Activated T-cell treated with anti-CD3 and anti-CD28 coated beads for 24 hours (primary cell): ENCODE data around the gene FAM236B.
"Not testable (repeated sequence)": the region's sequence is repeated elsewhere in the genome, so short reads cannot be mapped to it uniquely, and the experiment has no call there.

Experiments used
- DNase-seq: peaks from one replicate; pipeline ENCODE4 v3.0.0-alpha.2; 2020; ENCODE audit warnings: low read depth

Gene FAM236B

DNA sequence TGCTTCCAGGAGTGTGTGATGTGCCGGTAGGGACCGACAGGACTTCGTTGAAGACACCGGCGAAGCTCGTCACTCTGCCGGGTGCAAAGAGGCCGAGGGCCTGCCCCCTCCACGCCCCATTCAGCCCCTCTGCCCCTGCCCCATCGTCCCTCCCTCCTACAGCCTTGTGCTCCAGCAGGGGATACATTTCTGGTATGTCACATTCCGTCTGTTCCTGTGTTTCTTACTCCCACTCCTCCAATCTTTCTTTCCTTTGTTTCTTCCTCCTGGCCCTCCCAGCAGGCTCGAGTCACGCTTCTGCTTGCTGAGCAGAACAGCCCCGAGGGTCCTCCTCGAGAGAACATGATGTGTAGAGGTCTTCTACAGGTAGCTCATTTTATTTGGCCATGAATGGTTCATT, at the start of gene FAM236B:
FAM236B (minus strand) TSS at position 101 of the 400 bp plus-strand sequence; CDS start at position 1, 100 bp downstream.
- DNase-seq: not testable (repeated sequence)

DNA sequence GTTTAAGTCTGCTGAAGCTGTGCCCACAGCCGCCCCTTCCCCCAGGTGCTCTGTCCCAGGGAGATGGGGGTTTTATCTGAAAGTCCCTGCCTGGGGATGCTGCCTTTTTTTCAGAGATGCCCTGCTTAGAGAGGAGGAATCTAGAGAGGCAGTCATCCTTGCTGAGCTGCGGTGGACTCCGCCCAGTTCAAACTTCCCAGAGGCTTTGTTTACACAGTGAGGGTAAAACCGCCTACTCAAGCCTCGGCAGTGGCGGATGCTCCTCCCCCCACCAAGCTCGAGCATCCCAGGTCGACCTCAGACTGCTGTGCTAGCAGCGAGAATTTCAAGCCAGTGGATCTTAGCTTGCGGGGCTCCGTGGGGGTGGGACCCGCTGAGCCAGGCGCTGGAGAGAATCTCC, 48.2 kb upstream of the FAM236B start:
- not testable (repeated sequence) for DNase-seq

GRCh38 chrX:72808110-72808509, 25.6 kb upstream of the FAM236B start, which contains the start of gene FAM236D:
TSS of gene FAM236D (minus strand) at chrX:72808210. CDS start at chrX:72808110, 100 bp downstream.
- not testable (repeated sequence) for DNase-seq

GRCh38 chrX:72790390-72790789, 7.9 kb upstream of the FAM236B start:
- not testable (repeated sequence) for DNase-seq

- not testable (repeated sequence) for DNase-seq
Measured at GRCh38 chrX:72788142-72788541, 5.7 kb upstream of the FAM236B start.

DNA sequence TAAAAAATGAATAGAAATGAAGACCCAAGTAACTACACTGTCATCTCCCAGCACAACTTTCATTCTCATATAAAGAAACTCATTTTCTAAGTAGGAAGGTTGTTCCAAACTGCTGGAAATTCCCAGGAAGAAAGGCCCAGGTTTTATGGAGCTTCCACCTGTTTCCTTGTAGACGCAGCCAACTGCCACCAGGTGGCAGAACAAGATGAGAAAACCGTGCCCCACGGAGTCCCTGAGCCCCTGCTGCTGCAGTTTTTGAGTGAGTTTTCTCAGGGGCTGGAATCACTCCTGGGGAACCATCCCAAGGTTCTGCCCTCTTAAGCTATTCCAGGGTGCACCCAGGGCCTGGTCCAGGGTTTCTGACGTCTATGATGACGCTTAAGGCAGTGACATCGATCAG, 1.5 kb upstream of the FAM236B start:
- DNase-seq: not testable (repeated sequence)

- DNase-seq: not testable (repeated sequence)
Measured at GRCh38 chrX:72783365-72783936, 991 bp upstream of the FAM236B start.

DNA sequence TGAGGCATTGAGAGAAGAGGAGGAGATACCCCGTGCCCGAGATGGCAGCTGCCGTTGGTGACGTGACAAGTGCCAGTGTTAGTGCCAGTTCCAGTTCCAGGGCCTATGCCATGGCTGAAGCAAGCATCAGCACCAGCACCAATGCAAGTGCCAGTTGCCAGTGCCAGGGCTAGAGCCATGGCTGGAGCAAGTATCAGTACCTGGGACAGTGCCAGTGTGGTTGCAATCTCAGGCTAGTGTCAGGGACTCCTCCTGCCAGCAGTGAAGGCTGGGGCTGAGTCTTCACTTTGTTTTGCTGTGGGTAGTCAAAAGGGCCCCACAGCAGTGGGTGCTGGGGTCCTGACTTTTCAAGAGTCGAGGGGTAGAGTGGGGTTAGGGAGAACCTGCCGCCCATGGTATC, 4.3 kb downstream of the FAM236B start:
- not testable (repeated sequence) for DNase-seq

GRCh38 chrX:72777467-72777790, 5.0 kb downstream of the FAM236B start:
- DNase-seq: not testable (repeated sequence)

DNA sequence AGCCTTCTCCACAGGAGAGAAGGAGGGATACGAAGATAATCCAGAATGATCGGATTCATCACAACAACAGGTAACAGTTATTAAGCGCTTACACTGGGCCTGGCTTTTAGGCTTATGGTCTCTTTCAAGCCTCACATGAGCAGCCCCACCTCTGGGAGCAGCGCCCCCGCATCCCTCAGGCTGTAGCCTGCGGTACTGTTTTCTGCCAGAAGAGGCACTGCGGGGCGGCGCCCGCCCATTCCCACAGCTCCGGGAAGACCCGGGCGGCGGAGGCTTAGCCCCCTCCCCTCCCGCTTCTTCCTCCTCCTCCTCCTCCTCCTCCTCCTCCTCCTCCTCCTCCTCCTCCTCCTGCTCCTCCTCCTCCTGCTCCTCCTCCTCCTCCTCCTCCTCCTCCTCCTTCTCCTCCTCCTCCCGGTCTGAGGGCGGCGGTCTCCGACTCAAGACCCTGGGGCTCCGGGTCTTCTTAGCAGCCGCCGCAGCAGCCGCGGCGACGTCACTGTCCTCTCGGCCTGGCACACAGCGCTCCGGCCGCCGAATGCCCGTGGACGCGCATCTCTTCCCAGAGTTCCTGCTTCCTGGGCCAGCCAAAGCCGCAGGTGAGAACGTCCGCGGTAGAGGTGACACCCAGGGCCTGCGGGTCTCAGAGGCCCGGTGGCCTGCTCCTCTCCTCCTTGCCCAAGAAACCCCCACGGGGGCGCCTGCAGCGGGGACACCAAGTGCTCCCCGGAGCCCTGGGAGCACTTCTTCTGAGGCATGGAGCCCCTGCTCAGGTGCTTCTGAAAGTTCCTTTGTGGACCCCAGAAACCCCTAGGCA, 5.6 kb downstream of the FAM236B start, which contains the start of gene DMRTC1B:
DMRTC1B (plus strand) TSS at position 238 of the 814 bp plus-strand sequence. CDS start 68,246 bp downstream, outside the sequence.
- DNase-seq: not testable (repeated sequence)

GRCh38 chrX:72760454-72760853, 22.0 kb downstream of the FAM236B start:
- not testable (repeated sequence) for DNase-seq

DNA sequence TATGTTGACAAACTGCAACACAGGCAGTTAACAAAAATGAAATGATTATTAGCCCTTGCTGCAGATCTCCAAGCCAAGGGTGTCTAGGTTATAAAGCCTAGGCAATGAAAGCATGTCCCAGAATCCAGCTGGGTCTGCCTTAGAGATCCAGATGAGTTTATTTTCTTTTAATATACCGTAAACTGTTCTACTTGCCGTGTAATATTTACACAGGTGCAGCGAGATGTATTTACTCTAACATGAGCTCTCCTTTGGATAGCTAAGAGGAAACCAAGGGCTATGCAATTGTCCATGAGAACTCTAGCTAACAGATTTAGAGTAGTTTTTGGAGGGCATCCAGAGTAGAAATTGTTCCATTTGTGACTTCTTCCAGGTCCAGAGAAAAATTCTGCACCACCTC, 33.9 kb downstream of the FAM236B start:
- not testable (repeated sequence) for DNase-seq

DNA sequence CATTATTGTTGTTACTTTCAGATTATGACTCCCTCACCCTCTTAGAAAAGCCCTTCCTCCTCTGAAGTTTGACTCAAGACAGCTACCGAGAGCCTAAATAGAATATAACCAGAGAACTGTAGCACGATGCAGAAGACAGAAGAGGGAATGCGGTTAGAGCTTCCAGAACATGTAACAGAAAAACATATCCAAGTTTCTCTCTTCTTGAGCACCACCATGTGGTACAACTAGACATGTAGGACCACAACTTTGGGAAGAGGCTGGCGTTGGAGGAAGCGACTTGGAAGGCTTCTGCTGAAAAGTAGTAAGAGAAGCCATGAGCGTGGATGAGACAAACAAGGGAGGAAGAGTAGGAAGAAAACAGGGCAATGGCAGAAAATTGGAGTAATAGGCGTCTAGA, 36.9 kb downstream of the FAM236B start:
- DNase-seq: not testable (repeated sequence)

DNA sequence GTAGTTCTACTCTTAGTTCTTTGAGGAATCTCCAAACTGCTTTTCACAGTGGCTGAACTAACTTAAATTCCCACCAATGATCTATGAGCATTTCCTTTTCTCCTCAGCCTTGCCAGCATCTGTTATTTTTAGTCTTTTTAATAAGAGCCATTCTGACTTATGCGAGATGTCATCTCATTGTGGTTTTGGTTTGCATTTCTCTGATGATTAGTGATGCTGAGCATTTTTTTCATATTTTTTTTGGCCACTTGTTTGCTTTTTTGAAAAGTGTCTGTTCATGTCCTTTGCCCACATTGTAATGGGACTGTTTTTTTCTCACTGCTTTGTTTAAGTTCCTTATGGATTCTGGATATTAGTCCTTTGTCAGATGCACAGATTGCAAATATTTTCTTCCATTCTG, 46.9 kb downstream of the FAM236B start:
- DNase-seq: no peak

GRCh38 chrX:72733636-72734035, 48.8 kb downstream of the FAM236B start:
- not testable (repeated sequence) for DNase-seq
